Endodermal cell (in vitro differentiated cells): Measurements from ENCODE around the gene KRTAP1-4. TPM values are rescaled to one million over a fixed set of nuclear protein-coding genes. Genes with fewer than 3 reads are reported as not detected.

Experiments used
- DNase-seq: peaks from one replicate; pipeline ENCODE4 v3.0.0-alpha.2; 2017
- H3K27ac ChIP-seq: 2 replicates; pipeline ENCODE4 v1.5.1; 2013; ENCODE audit warnings: mild to moderate bottlenecking, low read depth, low read length, moderate library complexity
- H3K27me3 ChIP-seq: 2 replicates; pipeline ENCODE4 v1.6.1; 2013; ENCODE audit warnings: mild to moderate bottlenecking, low read length, moderate library complexity; ENCODE audit not compliant: insufficient read depth, control insufficient read depth, poor library complexity, severe bottlenecking
- H3K36me3 ChIP-seq: 2 replicates; pipeline ENCODE4 v1.7.0; 2013; ENCODE audit warnings: mild to moderate bottlenecking, low read length, moderate library complexity; ENCODE audit not compliant: control insufficient read depth, insufficient read depth
- H3K4me1 ChIP-seq: one replicate; pipeline ENCODE4 v1.7.0; 2013; ENCODE audit warnings: low read length; ENCODE audit not compliant: control insufficient read depth, insufficient read depth
- H3K4me3 ChIP-seq: 2 replicates; pipeline ENCODE4 v1.5.1; 2013; ENCODE audit warnings: mild to moderate bottlenecking, low read length, moderate library complexity
- H3K9ac ChIP-seq: 2 replicates; pipeline ENCODE4 v1.6.1; 2013; ENCODE audit warnings: mild to moderate bottlenecking, low read length, moderate library complexity; ENCODE audit not compliant: poor library complexity, severe bottlenecking; ENCODE audit errors: extremely low read depth
- H3K9me3 ChIP-seq: 2 replicates; pipeline ENCODE4 v1.6.1; 2013; ENCODE audit warnings: mild to moderate bottlenecking, low read length, moderate library complexity; ENCODE audit not compliant: control insufficient read depth
- H3K27ac Mint-ChIP-seq: 2 replicates; pipeline ENCODE4 v1.8.0; 2020; ENCODE audit warnings: mixed read lengths
- H3K27me3 Mint-ChIP-seq: 2 replicates; pipeline ENCODE4 v1.8.0; 2021; ENCODE audit warnings: mild to moderate bottlenecking, mixed read lengths; ENCODE audit not compliant: insufficient read depth
- H3K36me3 Mint-ChIP-seq: 2 replicates; pipeline ENCODE4 v1.8.0; 2020; ENCODE audit warnings: low read depth, mixed read lengths
- H3K4me1 Mint-ChIP-seq: 2 replicates; pipeline ENCODE4 v1.8.0; 2020; ENCODE audit warnings: mixed read lengths
- H3K4me3 Mint-ChIP-seq: 2 replicates; pipeline ENCODE4 v1.8.0; 2020; ENCODE audit warnings: mild to moderate bottlenecking, moderate library complexity, mixed read lengths
- H3K9me3 Mint-ChIP-seq: 2 replicates; pipeline ENCODE4 v1.8.0; 2020; ENCODE audit warnings: mild to moderate bottlenecking, mixed read lengths
- CTCF ChIP-seq: fragments of 200-600 bp; sonication (generic); conservative IDR thresholded peaks from 2 replicates; pipeline ENCODE4 v1.5.0; 2021; ENCODE audit warnings: antibody characterized with exemption, mild to moderate bottlenecking
- WGBS, 2 experiments: methylation state at CpG; one replicate each; pipeline versions ENCODE4 v1.1.5 to v1.1.7; 2013; ENCODE audit warnings: missing lambda C conversion rate in 2 of 2, mixed read lengths in 1 of 2; ENCODE audit not compliant: insufficient coverage in 1 of 2, insufficient read length in 1 of 2; 5-methylcytosine and 5-hydroxymethylcytosine counted together
- total RNA-seq, 2 donors: library from RNA; stranded (reverse); fragmentation: NEBNext Ultra II Directional in 1 of 2; extraction: Animal tissue kit (Norgen Biotek cat#: 25700) in 1 of 2; gene quantifications; 2 replicates in 1 of 2; 3 replicates in 1 of 2; pipeline ENCODE4 v1.2.1, GENCODE V29; 2021

The KRTAP1-4 gene
- total RNA-seq, 2 donors from 2014 or later: not detected

- H3K36me3 Mint-ChIP-seq: no peaks in the 10 kb centered on the region
- peaks cover 7% of the 10 kb centered on the region for H3K27me3 Mint-ChIP-seq
- no peak within 1 kb of the TSS for H3K4me3 Mint-ChIP-seq
- peaks cover 10% of the 10 kb centered on the region for H3K4me1 Mint-ChIP-seq
- WGBS, 2 experiments: 85 to 88% methylated on average over 2 to 3 of the region's 3 CpGs
- no peak for DNase-seq
- no peaks in the 10 kb centered on the region for H3K9me3 Mint-ChIP-seq
- H3K9me3 ChIP-seq: no peaks in the 10 kb centered on the region
- no peaks in the 10 kb centered on the region for H3K27me3 ChIP-seq
- H3K4me3 ChIP-seq: no peak within 1 kb of the TSS
- H3K27ac ChIP-seq: no peak within 1 kb of the TSS
- H3K36me3 ChIP-seq: no peaks in the 10 kb centered on the region
- no peak within 1 kb of the TSS for H3K27ac Mint-ChIP-seq
- H3K9ac ChIP-seq: no peak within 1 kb of the TSS
- H3K4me1 ChIP-seq: peaks cover 8% of the 10 kb centered on the region
- TF ChIP-seq CTCF: no peak
Measured at GRCh38 chr17:40984226-40984625, 45.8 kb downstream of the KRTAP1-4 start, which contains the start of gene KRT40. Gene KRT40, minus strand, starts transcription at chr17:40984326. Its CDS starts 53 bp downstream, at chr17:40984273.

GRCh38 chr17:40981115-40981514 is 48.9 kb downstream of the KRTAP1-4 start:
- Mint-ChIP-seq H3K4me1 (peaks cover 10% of the 10 kb centered on the region), H3K9me3 (no peaks in the 10 kb centered on the region), H3K4me3 (no peak overlapping the region), H3K36me3 (no peaks in the 10 kb centered on the region), H3K27me3 (peaks cover 7% of the 10 kb centered on the region), H3K27ac (no peak overlapping the region)
- Histone ChIP-seq H3K9me3 (no peaks in the 10 kb centered on the region), H3K27ac (no peak overlapping the region), H3K9ac (no peak overlapping the region), H3K4me1 (peaks cover 8% of the 10 kb centered on the region), H3K4me3 (no peak overlapping the region), H3K36me3 (no peaks in the 10 kb centered on the region), H3K27me3 (peaks cover under 1% of the 10 kb centered on the region)
- no peak for TF ChIP-seq CTCF
- no peak for DNase-seq
- WGBS, 2 experiments: 96 to 100% methylated on average over 1 to 5 of the region's 5 CpGs

GRCh38 chr17:40980596-40980995 is 49.4 kb downstream of the KRTAP1-4 start:
- no peaks in the 10 kb centered on the region for H3K36me3 Mint-ChIP-seq
- H3K4me1 Mint-ChIP-seq: peaks cover 10% of the 10 kb centered on the region
- H3K4me3 ChIP-seq: no peak overlapping the region
- H3K4me1 ChIP-seq: peaks cover 8% of the 10 kb centered on the region
- peaks cover 7% of the 10 kb centered on the region for H3K27me3 Mint-ChIP-seq
- H3K9me3 ChIP-seq: no peaks in the 10 kb centered on the region
- no peaks in the 10 kb centered on the region for H3K36me3 ChIP-seq
- 83 to 84% methylated on average over 8 of the region's 8 CpGs for WGBS, 2 experiments
- no peak for DNase-seq
- H3K27ac Mint-ChIP-seq: no peak overlapping the region
- no peak for TF ChIP-seq CTCF
- peaks cover 5% of the 10 kb centered on the region for H3K27me3 ChIP-seq
- H3K9me3 Mint-ChIP-seq: no peaks in the 10 kb centered on the region
- no peak overlapping the region for H3K27ac ChIP-seq
- H3K4me3 Mint-ChIP-seq: no peak overlapping the region
- H3K9ac ChIP-seq: no peak overlapping the region
